A549 (cell line): ENCODE data around the gene OR4C5.
"Not testable (repeated sequence)": the region's sequence is repeated elsewhere in the genome, so short reads cannot be mapped to it uniquely, and the experiment has no call there.

Source experiments
- CTCF ChIP-seq: fragments of >200 bp; sonication (Bioruptor Twin); formaldehyde crosslinking; IDR thresholded peaks from 3 replicates; pipeline ENCODE4 v1.5.1; 2016
- EHMT2 ChIP-seq: fragments of 200-600 bp; sonication (generic); IDR thresholded peaks from 2 replicates; pipeline ENCODE4 v1.6.1; 2016; ENCODE audit warnings: antibody characterized with exemption, low read depth, mild to moderate bottlenecking, moderate library complexity

DNA sequence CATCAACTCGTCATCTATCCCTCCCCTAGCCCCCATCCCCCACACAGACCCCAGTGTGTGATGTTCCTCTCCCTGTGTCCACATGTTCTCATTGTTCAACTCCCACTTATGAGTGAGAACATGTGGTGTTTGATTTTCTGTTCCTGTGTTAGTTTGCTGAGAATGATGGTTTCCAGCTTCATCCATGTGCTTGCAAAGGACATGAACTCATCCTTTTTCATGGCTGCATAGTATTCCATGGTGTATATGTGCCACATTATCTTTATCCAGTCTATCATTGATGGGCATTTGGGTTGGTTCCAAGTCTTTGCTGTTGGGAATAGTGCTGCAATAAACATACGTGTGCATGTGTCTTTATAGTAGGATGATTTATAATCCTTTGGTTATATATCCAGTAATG, 23.8 kb downstream of the OR4C5 start:
- not testable (repeated sequence) for TF ChIP-seq CTCF, EHMT2
